Muscle of arm (tissue), 12 donors: Measurements from ENCODE around the gene ABHD13. TPM values are rescaled to one million over a fixed set of nuclear protein-coding genes. Genes with fewer than 3 reads are reported as not detected.

Experiments used
- DNase-seq: peaks from one replicate; pipeline ENCODE4 v3.0.0-alpha.2; 2013
- polyA plus RNA-seq, 12 donors: library from polyadenylated mRNA; unstranded; fragments of 120-200 nt; gene quantifications; one replicate each; pipeline ENCODE4 v1.2.1, GENCODE V29; 2013; ENCODE audit not compliant: insufficient read length in 12 of 12

ABHD13 gene
- polyA plus RNA-seq, 12 donors: 7.6 to 13.1 (median 11.9) TPM; not detected in 1

GRCh38 chr13:108276060-108276459 lies 57.9 kb downstream of the ABHD13 start:
- DNase-seq: no peak

GRCh38 chr13:108278466-108278865 lies 60.3 kb downstream of the ABHD13 start:
- no peak for DNase-seq

- no peak for DNase-seq
Observed at GRCh38 chr13:108281901-108282300, 63.7 kb downstream of the ABHD13 start.

- DNase-seq: no peak
Observed at GRCh38 chr13:108283110-108283509, 64.9 kb downstream of the ABHD13 start.

Other genes starting within 250 kb of the ABHD13 start
- 10 to 100 TPM in 10 of 12 donors, 1 to 10 TPM in 1, not detected in 1; 9.0 to 18.2 (median 14.7) TPM for gene LIG4, start 2.9 kb upstream of the ABHD13 start, polyA plus RNA-seq
- gene TNFSF13B, start 51.3 kb downstream of the ABHD13 start, polyA plus RNA-seq: 100 to 1,000 TPM in 1 of 12 donors, 1 to 10 TPM in 10, not detected in 1; 2.0 to 166 (median 2.9) TPM